ENCODE measurements around the gene CDH13. TPM values are rescaled to one million over a fixed set of nuclear protein-coding genes. Genes with fewer than 3 reads are reported as not detected.
A peak's percentile ranks its signal among the peaks of the same experiment; 100 is the strongest.

Gene CDH13
- total RNA-seq, 2 donors from 2014 or later, result 2.4 to 6.3 TPM

GRCh38 chr16:83603723-83604570 is 977.2 kb downstream of the CDH13 start:
- DNase-seq, result peak; percentile 7
- no peaks in the 10 kb centered on the region for H3K27me3 ChIP-seq
- H3K9me3 ChIP-seq, result no peaks in the 10 kb centered on the region
- no peak overlapping the region for H3K27ac ChIP-seq
- intact Hi-C loops (cut with DNase I), result no loop called here
- H3K9ac ChIP-seq (ENCODE audit: low read depth in 2 of 2, low read length in 2 of 2), result no peak overlapping the region
- no peak overlapping the region for H3K4me3 ChIP-seq
- TF ChIP-seq CTCF (IDR thresholded peaks at IDR 0.05), result no peak
- no peaks in the 10 kb centered on the region for H3K4me1 ChIP-seq
- no peaks in the 10 kb centered on the region for H3K36me3 ChIP-seq

- Histone ChIP-seq H3K4me3 (no peak overlapping the region), H3K9ac (ENCODE audit: low read depth in 2 of 2, low read length in 2 of 2) (no peak overlapping the region), H3K4me1 (no peaks in the 10 kb centered on the region), H3K9me3 (no peaks in the 10 kb centered on the region), H3K27ac (no peak overlapping the region), H3K36me3 (no peaks in the 10 kb centered on the region), H3K27me3 (no peaks in the 10 kb centered on the region)
- DNase-seq, result peak; percentile 12
- no peak for TF ChIP-seq CTCF (IDR thresholded peaks at IDR 0.05)
- intact Hi-C loops (cut with DNase I), result no loop called here
Observed at GRCh38 chr16:83606486-83607030, 979.8 kb downstream of the CDH13 start.

DNA sequence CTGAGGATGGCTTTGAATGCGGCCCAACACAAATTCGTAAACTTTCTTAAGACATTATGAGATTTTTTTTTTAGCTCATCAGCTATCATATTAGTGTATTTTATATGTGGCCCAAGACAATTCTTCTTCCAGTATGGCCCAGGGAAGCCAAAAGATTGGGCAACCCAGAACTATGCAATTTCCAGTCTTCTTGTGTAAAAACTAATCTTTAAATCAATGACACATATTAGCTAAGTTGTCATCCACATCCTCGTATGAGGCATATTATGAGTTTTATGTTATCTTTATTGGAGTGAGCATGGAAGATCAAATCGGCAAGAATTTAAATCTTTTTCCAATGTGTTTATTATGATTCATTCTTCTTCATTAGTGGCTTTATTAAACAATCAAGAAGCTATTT is 982.4 kb downstream of the CDH13 start:
- H3K27me3 ChIP-seq, result no peaks in the 10 kb centered on the region
- TF ChIP-seq CTCF (IDR thresholded peaks at IDR 0.05), result no peak
- no peak for DNase-seq
- H3K27ac ChIP-seq, result no peak overlapping the region
- no peaks in the 10 kb centered on the region for H3K9me3 ChIP-seq
- intact Hi-C loops (cut with DNase I), result no loop called here
- H3K36me3 ChIP-seq, result no peaks in the 10 kb centered on the region
- no peak overlapping the region for H3K4me3 ChIP-seq
- no peak overlapping the region for H3K9ac ChIP-seq (ENCODE audit: low read depth in 2 of 2, low read length in 2 of 2)
- H3K4me1 ChIP-seq, result no peaks in the 10 kb centered on the region

DNA sequence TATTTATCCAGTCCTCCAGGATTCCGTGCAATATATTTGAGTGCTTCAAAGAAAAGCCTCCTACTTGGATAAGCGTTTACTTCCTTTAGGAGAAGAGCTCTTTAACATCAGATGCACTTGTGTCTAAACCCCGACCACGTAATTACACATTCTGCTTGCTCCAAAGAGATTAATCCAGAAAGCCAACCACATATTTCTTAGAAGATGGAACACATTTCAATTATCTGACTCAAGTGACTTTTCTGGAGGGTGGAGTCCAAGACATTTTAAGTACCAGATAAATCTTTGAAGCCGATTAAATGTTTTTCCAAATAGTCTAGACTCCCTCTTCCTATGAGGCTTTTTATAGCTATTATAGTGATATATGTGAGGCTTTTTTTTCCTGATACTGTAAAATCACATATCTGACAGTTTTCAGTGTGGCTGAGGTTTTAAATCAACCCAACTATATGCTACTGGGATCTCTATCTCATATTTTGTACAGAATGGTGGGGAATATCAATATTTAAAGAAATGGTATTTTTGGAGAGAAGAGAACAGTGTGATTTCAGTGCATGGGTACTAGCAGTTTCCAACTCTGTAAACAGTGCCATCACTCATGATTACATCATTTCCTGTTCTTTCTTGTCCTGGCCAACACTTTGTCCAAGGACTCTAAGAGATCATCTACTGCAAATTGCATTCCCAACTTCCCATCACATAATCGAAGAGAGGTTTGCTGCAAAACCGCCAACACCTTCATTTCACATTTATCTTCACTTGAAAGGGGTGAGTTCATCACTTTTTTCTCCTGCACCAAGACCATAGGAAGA is 988.6 kb downstream of the CDH13 start:
- no peak for TF ChIP-seq CTCF (IDR thresholded peaks at IDR 0.05)
- Histone ChIP-seq H3K4me1 (no peaks in the 10 kb centered on the region), H3K9me3 (no peaks in the 10 kb centered on the region), H3K9ac (ENCODE audit: low read depth in 2 of 2, low read length in 2 of 2) (no peak overlapping the region), H3K4me3 (no peak overlapping the region), H3K27ac (no peak overlapping the region), H3K36me3 (no peaks in the 10 kb centered on the region), H3K27me3 (no peaks in the 10 kb centered on the region)
- DNase-seq, result no peak
- intact Hi-C loops (cut with DNase I), result no loop called here

- no peak overlapping the region for H3K4me3 ChIP-seq
- no peaks in the 10 kb centered on the region for H3K4me1 ChIP-seq
- no peaks in the 10 kb centered on the region for H3K36me3 ChIP-seq
- no peak overlapping the region for H3K9ac ChIP-seq (ENCODE audit: low read depth in 2 of 2, low read length in 2 of 2)
- intact Hi-C loops (cut with DNase I), result no loop called here
- no peak for DNase-seq
- TF ChIP-seq CTCF (IDR thresholded peaks at IDR 0.05), result no peak
- no peaks in the 10 kb centered on the region for H3K27me3 ChIP-seq
- H3K9me3 ChIP-seq, result no peaks in the 10 kb centered on the region
- H3K27ac ChIP-seq, result no peak overlapping the region
Observed at GRCh38 chr16:83615953-83616350, 989.2 kb downstream of the CDH13 start.
